ENCODE measurements around the gene RIGI. TPM values are rescaled to one million over a fixed set of nuclear protein-coding genes. Genes with fewer than 3 reads are reported as not detected.
"Not testable (repeated sequence)": the region's sequence is repeated elsewhere in the genome, so short reads cannot be mapped to it uniquely, and the experiment has no call there.

RIGI gene
- total RNA-seq: 2.9 TPM

GRCh38 chr9:32526041-32526706, at the start of gene RIGI:
Gene RIGI, minus strand, starts transcription at chr9:32526196. Its CDS starts 30 bp downstream, at chr9:32526166.
- peak; percentile 95 for DNase-seq (ENCODE audit: low spot score)
- ATAC-seq: peak; percentile 93

GRCh38 chr9:32574858-32575257, 48.9 kb upstream of the RIGI start:
- ATAC-seq: no peak
- no peak for DNase-seq (ENCODE audit: low spot score)

- no peak for ATAC-seq
- no peak for DNase-seq (ENCODE audit: low spot score)
These were observed 47.8 kb upstream of the RIGI start for GRCh38 chr9:32573821-32574220.

GRCh38 chr9:32572900-32573523, 47.0 kb upstream of the RIGI start, which contains the start of gene NDUFB6:
Gene NDUFB6, minus strand, starts transcription at chr9:32573159. Its CDS starts 99 bp downstream, at chr9:32573060.
- ATAC-seq (peak; percentile 97), DNase-seq (ENCODE audit: low spot score) (peak; percentile 95)

GRCh38 chr9:32571969-32572899, 46.2 kb upstream of the RIGI start:
- peak; percentile 82 for ATAC-seq
- no peak for DNase-seq (ENCODE audit: low spot score)

GRCh38 chr9:32570262-32570661, 44.3 kb upstream of the RIGI start:
- DNase-seq (ENCODE audit: low spot score): no peak
- no peak for ATAC-seq

- DNase-seq (ENCODE audit: low spot score) (no peak), ATAC-seq (no peak)
These were observed 40.8 kb upstream of the RIGI start for GRCh38 chr9:32566770-32567169.

- no peak for DNase-seq (ENCODE audit: low spot score)
- ATAC-seq: no peak
These were observed 40.0 kb upstream of the RIGI start for GRCh38 chr9:32565967-32566366.

GRCh38 chr9:32558408-32558934, 32.5 kb upstream of the RIGI start:
- ATAC-seq (peak; percentile 46), DNase-seq (ENCODE audit: low spot score) (no peak)

- ATAC-seq: no peak
- DNase-seq (ENCODE audit: low spot score): no peak
These were observed 28.6 kb upstream of the RIGI start for GRCh38 chr9:32554591-32554990.

- DNase-seq (ENCODE audit: low spot score) (no peak), ATAC-seq (no peak)
These were observed 28.1 kb upstream of the RIGI start for GRCh38 chr9:32554107-32554506.

- DNase-seq (ENCODE audit: low spot score) (peak; percentile 90), ATAC-seq (peak; percentile 90)
These were observed 26.3 kb upstream of the RIGI start, which contains the start of the genes SMIM27 and TOPORS for GRCh38 chr9:32552172-32552872. Gene SMIM27, plus strand, starts transcription at chr9:32552327. Its CDS starts 108 bp downstream, at chr9:32552435. Gene TOPORS, minus strand, starts transcription at chr9:32552586. Its CDS starts 150 bp downstream, at chr9:32552436.

GRCh38 chr9:32551276-32552051, 25.5 kb upstream of the RIGI start:
- DNase-seq (ENCODE audit: low spot score) (no peak), ATAC-seq (peak; percentile 40)

GRCh38 chr9:32550562-32551275, 24.7 kb upstream of the RIGI start:
- ATAC-seq: peak; percentile 82
- peak; percentile 92 for DNase-seq (ENCODE audit: low spot score)

- DNase-seq (ENCODE audit: low spot score) (no peak), ATAC-seq (no peak)
These were observed 24.2 kb upstream of the RIGI start for GRCh38 chr9:32550150-32550561.

GRCh38 chr9:32548213-32548612, 22.2 kb upstream of the RIGI start:
- not testable (repeated sequence) for ATAC-seq; DNase-seq (ENCODE audit: low spot score)

GRCh38 chr9:32545884-32546283, 19.9 kb upstream of the RIGI start:
- DNase-seq (ENCODE audit: low spot score) (no peak), ATAC-seq (no peak)

GRCh38 chr9:32543047-32543446, 17.1 kb upstream of the RIGI start:
- no peak for ATAC-seq
- DNase-seq (ENCODE audit: low spot score): no peak

GRCh38 chr9:32533816-32534215, 7.8 kb upstream of the RIGI start:
- ATAC-seq: no peak
- DNase-seq (ENCODE audit: low spot score): no peak
